GM12874 (cell line): ENCODE measurements around the gene CFAP46.

Experiments
- CTCF ChIP-seq: IDR thresholded peaks from 2 replicates; pipeline ENCODE4 v1.5.1; 2011; ENCODE audit warnings: low read depth, mild to moderate bottlenecking, control low read depth, low read length, moderate library complexity; ENCODE audit not compliant: insufficient read depth

CFAP46 gene

DNA sequence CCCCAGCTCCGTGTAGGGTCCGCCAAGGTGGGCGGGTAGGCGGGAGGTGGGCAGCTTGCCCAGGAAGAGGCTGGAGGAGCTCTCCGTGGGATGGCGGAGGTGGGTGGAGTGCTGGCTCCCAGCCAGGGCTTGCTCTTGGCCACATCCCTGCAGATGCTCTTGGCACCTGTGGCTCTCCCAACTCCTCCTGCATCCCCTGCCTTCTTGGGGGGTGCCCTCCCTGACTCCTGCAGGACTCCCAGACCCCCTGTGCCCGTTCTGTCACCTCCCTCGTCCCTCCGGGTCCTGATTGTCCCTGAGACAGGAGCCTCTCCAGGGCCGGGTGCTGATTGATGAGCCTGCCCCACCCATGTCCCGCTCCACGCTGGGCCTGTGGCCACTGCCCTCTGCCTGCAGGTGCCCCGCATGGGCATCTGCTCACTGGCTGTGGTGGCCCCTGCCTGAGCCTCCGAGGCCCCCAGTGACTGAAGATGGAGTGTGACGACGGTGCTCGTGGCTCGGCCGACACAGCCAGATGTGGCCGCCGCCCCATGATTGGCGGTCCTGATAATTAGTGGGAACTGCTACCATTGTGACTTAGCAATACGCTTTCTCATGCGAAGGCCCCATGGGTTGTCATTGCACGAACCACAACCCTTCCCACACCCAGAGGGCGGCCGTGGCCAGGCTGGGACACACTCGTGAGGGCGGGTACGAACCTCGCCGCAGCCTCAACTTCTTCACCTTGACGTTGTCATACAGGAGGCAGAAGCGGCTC lies 23.6 kb downstream of the CFAP46 start:
- TF ChIP-seq CTCF: no peak

- TF ChIP-seq CTCF: no peak
Observed at GRCh38 chr10:132918264-132918616, 24.1 kb downstream of the CFAP46 start.

DNA sequence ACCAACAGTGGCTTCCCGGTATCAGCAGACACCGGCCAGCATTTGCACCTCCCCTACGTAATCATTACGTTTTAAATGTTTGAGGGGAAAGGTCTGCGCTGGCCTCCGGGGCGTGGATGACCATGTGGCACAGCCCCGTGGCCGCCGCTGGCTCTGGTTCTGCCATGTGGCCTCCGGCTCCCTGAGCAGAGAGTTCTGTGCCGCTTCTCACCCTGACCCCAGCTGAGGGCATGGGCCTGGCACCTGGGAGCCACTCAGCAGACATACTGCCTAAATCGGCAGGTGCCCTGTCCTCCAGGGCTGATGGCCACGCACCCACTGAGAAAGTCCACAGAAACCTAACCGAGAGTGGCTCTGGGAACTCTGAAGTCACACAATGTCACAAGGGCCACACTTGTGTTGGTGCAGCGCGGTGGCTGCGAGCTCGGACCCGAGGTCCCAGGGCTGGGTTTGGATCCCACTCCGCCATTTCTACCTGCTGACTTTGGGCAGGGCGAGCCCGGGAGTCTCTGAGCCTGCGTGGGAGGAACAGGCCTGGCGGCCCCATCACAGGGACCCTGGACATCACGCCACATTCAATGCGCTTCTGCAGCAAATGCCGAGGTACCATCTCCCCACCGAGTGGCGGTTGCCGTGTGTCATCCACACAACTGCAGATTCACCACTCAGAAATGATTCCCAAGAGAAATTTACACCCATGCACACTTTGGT lies 25.3 kb downstream of the CFAP46 start:
- TF ChIP-seq CTCF: no peak

- TF ChIP-seq CTCF: no peak
Observed at GRCh38 chr10:132916421-132916841, 25.9 kb downstream of the CFAP46 start.

GRCh38 chr10:132915411-132915810 lies 27.0 kb downstream of the CFAP46 start:
- TF ChIP-seq CTCF: no peak

- TF ChIP-seq CTCF: no peak
Observed at GRCh38 chr10:132914732-132915131, 27.6 kb downstream of the CFAP46 start.

GRCh38 chr10:132913559-132914115 lies 28.7 kb downstream of the CFAP46 start:
- TF ChIP-seq CTCF: no peak
